H1 (cell line): ENCODE measurements around the gene DNAJC6. TPM values are rescaled to one million over a fixed set of nuclear protein-coding genes. Genes with fewer than 3 reads are reported as not detected.

Source experiments
- CEBPB ChIP-seq: IDR thresholded peaks from 2 replicates; pipeline ENCODE4 v1.6.1; 2012; ENCODE audit warnings: low read depth, low read length
- RAD21 ChIP-seq, 2 experiments: IDR thresholded peaks in 1 of 2; conservative IDR thresholded peaks in 1 of 2; 2 replicates each; pipeline ENCODE4 v1.6.1; 2011; ENCODE audit warnings: low read depth in 2 of 2, low read length in 2 of 2, improper control_type of control experiment in 1 of 2, inconsistent platforms in 1 of 2, mild to moderate bottlenecking in 1 of 2, moderate library complexity in 1 of 2
- TCF12 ChIP-seq: IDR thresholded peaks from 2 replicates; pipeline ENCODE4 v1.6.1; 2011; ENCODE audit warnings: low read depth, mild to moderate bottlenecking, low read length
- polyA plus RNA-seq, 7 experiments: library from polyadenylated mRNA; depleted of rRNA in 3 of 7; stranded (reverse) in 5 of 7; unstranded in 2 of 7; fragments of >200 nt in 5 of 7; fragments of 200-250 nt in 2 of 7; gene quantifications; 1 replicate in 5 of 7; 2 replicates in 1 of 7; 4 replicates in 1 of 7; pipeline versions ENCODE4 v1.2.1 to v1.2.3, GENCODE V29; 2011 to 2013; ENCODE audit warnings: missing spikeins in 2 of 7, mixed read lengths in 2 of 7
- total RNA-seq: library from RNA; stranded (reverse); fragmentation: NEBNext Ultra II Directional; extraction: Animal tissue kit (Norgen Biotek cat#: 25700); gene quantifications from 2 replicates; pipeline ENCODE4 v1.2.1, GENCODE V29; 2021

The DNAJC6 gene
- total and polyA plus RNA-seq, 2 of the 8 experiments (the other 6 are each of a cell fraction or from before 2014, with no cell fraction given), result 1.6 to 3.0 TPM

DNA sequence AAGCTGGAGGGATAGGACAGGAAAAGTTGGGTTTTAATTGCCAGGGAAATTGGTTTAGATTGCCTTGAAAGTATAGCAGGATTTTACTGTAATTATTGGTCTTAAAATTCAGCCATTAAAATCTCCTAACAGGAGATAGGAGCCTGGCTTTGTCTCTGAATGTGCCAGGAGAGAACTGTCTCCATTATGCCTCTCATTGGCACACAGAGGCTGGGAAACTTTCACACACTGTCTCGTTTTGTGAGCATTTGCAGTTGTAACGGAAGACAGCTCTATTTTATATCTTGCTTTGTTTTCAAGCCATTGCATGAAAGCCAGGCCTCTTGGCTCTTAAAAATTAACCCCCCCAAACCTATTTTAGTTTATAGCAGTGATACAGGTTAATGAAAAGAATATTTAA lies 12.5 kb downstream of the DNAJC6 start (continued):
- TF ChIP-seq TCF12, result no peak
- TF ChIP-seq RAD21 (IDR thresholded peaks at IDR 0.05 in 1 of 2, conservative IDR thresholded peaks at IDR 0.05 in 1 of 2; ENCODE audit: low read depth in 2 of 2, low read length in 2 of 2), result no peak
- no peak for TF ChIP-seq CEBPB
- TF ChIP-seq, all 59 proteins: peak for 0
